IMR-90 (cell line): ENCODE data around the gene CDCP1. TPM values are rescaled to one million over a fixed set of nuclear protein-coding genes. Genes with fewer than 3 reads are reported as not detected.
A peak's percentile ranks its signal among the peaks of the same experiment; 100 is the strongest.

Experiments used
- ATAC-seq: fragments of 200-7000 bp; cut with Tn5 transposase; 2 replicates; pipeline ENCODE4 v1.9.1; 2020; ENCODE audit warnings: low read depth, mild to moderate bottlenecking, moderate library complexity
- BruUV-seq: library from RNA; stranded (reverse); fragments of 400-500 nt; replicated peaks from 2 replicates; lab custom pipeline; 2021; lab: Mats Ljungman, UMichigan
- CTCF ChIA-PET: fragments of 300-600 bp; formaldehyde crosslinking; extraction: SDS; loops from one replicate; lab custom pipeline; 2021; ENCODE audit warnings: antibody characterized with exemption; lab: Yijun Ruan, JAX
- POLR2A ChIA-PET: fragments of 300-600 bp; sonication (Branson Sonifier 250); formaldehyde crosslinking; loops from one replicate; lab custom pipeline; 2022; ENCODE audit warnings: antibody characterized with exemption; ENCODE audit not compliant: unreplicated experiment; lab: Charles Lee
- DNase-seq: peaks from one replicate; pipeline ENCODE4 v3.0.0; 2013
- H2AFZ ChIP-seq: replicated peaks from 2 replicates; pipeline ENCODE3; 2013; ENCODE audit warnings: low read length, mild to moderate bottlenecking; ENCODE audit not compliant: poor library complexity
- H2AK5ac ChIP-seq: 2 replicates; pipeline ENCODE4 v1.6.1; 2013; ENCODE audit warnings: low read depth, low read length, inconsistent platforms
- H2AK9ac ChIP-seq: replicated peaks from 2 replicates; pipeline ENCODE3; 2013; ENCODE audit warnings: mild to moderate bottlenecking, low read depth, low read length, moderate library complexity; ENCODE audit not compliant: poor library complexity
- H2BK120ac ChIP-seq: 2 replicates; pipeline ENCODE4 v1.6.1; 2013; ENCODE audit warnings: low read depth, low read length, inconsistent platforms
- H2BK15ac ChIP-seq: 3 replicates; pipeline ENCODE4 v1.6.1; 2013; ENCODE audit warnings: low read depth, low read length, inconsistent platforms
- H2BK20ac ChIP-seq: 2 replicates; pipeline ENCODE4 v1.6.1; 2013; ENCODE audit warnings: low read depth, mild to moderate bottlenecking, inconsistent platforms, low read length, moderate library complexity
- H2BK5ac ChIP-seq: 2 replicates; pipeline ENCODE4 v1.6.1; 2013; ENCODE audit warnings: mild to moderate bottlenecking, low read depth, low read length, inconsistent platforms; ENCODE audit not compliant: poor library complexity, severe bottlenecking
- H3K14ac ChIP-seq: replicated peaks from 2 replicates; pipeline ENCODE4 v1.6.1; 2013; ENCODE audit warnings: low read depth, low read length, inconsistent platforms
- H3K18ac ChIP-seq: 2 replicates; pipeline ENCODE4 v1.6.1; 2013; ENCODE audit warnings: low read depth, low read length, control low read depth
- H3K23ac ChIP-seq: 2 replicates; pipeline ENCODE4 v1.6.1; 2013; ENCODE audit warnings: low read depth, low read length, inconsistent platforms
- H3K27ac ChIP-seq: 2 replicates; pipeline ENCODE4 v1.5.1; 2013; ENCODE audit warnings: mild to moderate bottlenecking, control low read depth, low read length; ENCODE audit not compliant: insufficient read depth
- H3K27me3 ChIP-seq: 2 replicates; pipeline ENCODE4 v1.6.1; 2013; ENCODE audit warnings: low read length; ENCODE audit not compliant: control insufficient read depth, insufficient read depth
- H3K36me3 ChIP-seq: 2 replicates; pipeline ENCODE4 v1.6.1; 2013; ENCODE audit warnings: low read length, mixed read lengths; ENCODE audit not compliant: control insufficient read depth, insufficient read depth
- H3K4ac ChIP-seq: 2 replicates; pipeline ENCODE4 v1.6.1; 2013; ENCODE audit warnings: low read depth, low read length, inconsistent platforms
- H3K4me1 ChIP-seq: 2 replicates; pipeline ENCODE4 v1.6.1; 2013; ENCODE audit warnings: low read length, mixed read lengths; ENCODE audit not compliant: control insufficient read depth, insufficient read depth
- H3K4me2 ChIP-seq: 2 replicates; pipeline ENCODE4 v1.6.1; 2013; ENCODE audit warnings: low read depth, mild to moderate bottlenecking, control low read depth, low read length, moderate library complexity
- H3K4me3 ChIP-seq: 2 replicates; pipeline ENCODE4 v1.5.1; 2013; ENCODE audit warnings: low read depth, mild to moderate bottlenecking, control low read depth, low read length, moderate library complexity; ENCODE audit not compliant: insufficient read depth
- H3K56ac ChIP-seq: 2 replicates; pipeline ENCODE4 v1.6.1; 2013; ENCODE audit warnings: low read length, inconsistent platforms; ENCODE audit not compliant: insufficient read depth; ENCODE audit errors: extremely low read depth
- H3K79me1 ChIP-seq, 2 experiments: 2 replicates each; pipeline ENCODE4 v1.6.1; 2013; ENCODE audit warnings: low read length in 2 of 2, inconsistent platforms in 1 of 2, low read depth in 1 of 2
- H3K9ac ChIP-seq: 2 replicates; pipeline ENCODE4 v1.6.1; 2013; ENCODE audit warnings: low read depth, low read length, control low read depth
- H3K9me1 ChIP-seq: 2 replicates; pipeline ENCODE4 v1.6.1; 2013; ENCODE audit warnings: low read length, inconsistent platforms; ENCODE audit not compliant: insufficient read depth
- H3K9me3 ChIP-seq: 2 replicates; pipeline ENCODE4 v1.6.1; 2013; ENCODE audit warnings: low read length; ENCODE audit not compliant: control insufficient read depth, insufficient read depth
- H4K20me1 ChIP-seq: 2 replicates; pipeline ENCODE4 v1.6.1; 2013; ENCODE audit warnings: low read length, inconsistent platforms; ENCODE audit not compliant: insufficient read depth
- H4K5ac ChIP-seq: 2 replicates; pipeline ENCODE4 v1.6.1; 2013; ENCODE audit warnings: mild to moderate bottlenecking, low read depth, low read length, control low read depth
- H4K8ac ChIP-seq, 2 experiments: 2 replicates each; pipeline ENCODE4 v1.6.1; 2013; ENCODE audit warnings: low read depth in 2 of 2, low read length in 2 of 2, control low read depth in 1 of 2, inconsistent platforms in 1 of 2
- H4K91ac ChIP-seq: 2 replicates; pipeline ENCODE4 v1.6.1; 2013; ENCODE audit warnings: low read depth, low read length, inconsistent platforms; ENCODE audit not compliant: insufficient read depth
- BHLHE40 ChIP-seq: fragments of 150-350 bp; IDR thresholded peaks from 2 replicates; pipeline ENCODE4 v1.6.1; 2016; ENCODE audit warnings: mild to moderate bottlenecking, low read depth, low read length
- CHD1 ChIP-seq: IDR thresholded peaks from 2 replicates; pipeline ENCODE4 v1.6.1; 2012; ENCODE audit warnings: low read depth, low read length, improper control_type of control experiment
- FOS ChIP-seq: fragments of 150-350 bp; IDR thresholded peaks from 2 replicates; pipeline ENCODE4 v1.6.1; 2016; ENCODE audit warnings: low read depth, low read length
- MAFK ChIP-seq: IDR thresholded peaks from 2 replicates; pipeline ENCODE4 v1.6.1; 2012; ENCODE audit warnings: low read depth, low read length, improper control_type of control experiment
- MXI1 ChIP-seq: IDR thresholded peaks from 2 replicates; pipeline ENCODE4 v1.6.1; 2012; ENCODE audit warnings: low read depth, mild to moderate bottlenecking, low read length, moderate library complexity, borderline replicate concordance
- NFE2L2 ChIP-seq: fragments of 150-350 bp; IDR thresholded peaks from 2 replicates; pipeline ENCODE4 v1.6.1; 2016; ENCODE audit warnings: low read depth, mild to moderate bottlenecking, low read length
- POLR2A ChIP-seq: IDR thresholded peaks from 2 replicates; pipeline ENCODE4 v1.6.1; 2012; ENCODE audit warnings: mild to moderate bottlenecking, low read depth, low read length
- RAD21 ChIP-seq: IDR thresholded peaks from 2 replicates; pipeline ENCODE4 v1.6.1; 2012; ENCODE audit warnings: low read length, improper control_type of control experiment
- RCOR1 ChIP-seq: IDR thresholded peaks from 2 replicates; pipeline ENCODE4 v1.6.1; 2012; ENCODE audit warnings: mild to moderate bottlenecking, low read length, improper control_type of control experiment; ENCODE audit not compliant: insufficient replicate concordance
- RFX5 ChIP-seq: IDR thresholded peaks from 2 replicates; pipeline ENCODE4 v1.8.0; 2012; ENCODE audit warnings: low read depth, mild to moderate bottlenecking, low read length, moderate library complexity
- WGBS, 2 experiments: methylation state at CpG; one replicate each; pipeline versions ENCODE4 v1.1.5 to v1.1.7; 2013; ENCODE audit warnings: missing lambda C conversion rate in 2 of 2; ENCODE audit not compliant: insufficient read length in 1 of 2; ENCODE audit errors: extremely low coverage in 2 of 2; 5-methylcytosine and 5-hydroxymethylcytosine counted together
- dilution Hi-C: fragments of 300-500 bp; cut with HindIII; formaldehyde crosslinking; loops from one replicate; pipeline ENCODE4 v1.14.3; 2018; ENCODE audit warnings: low sequenced_read_pairs; ENCODE audit not compliant: unreplicated experiment
- in situ Hi-C: fragments of 300-500 bp; cut with MboI; formaldehyde crosslinking; loops from 3 replicates; pipeline ENCODE4 v1.14.3; 2019; ENCODE audit warnings: low sequenced_read_pairs, inconsistent platforms, mixed read lengths
- intact Hi-C: fragments of 100-400 bp; cut with micrococcal nuclease; formaldehyde crosslinking; loops from 2 replicates; pipeline ENCODE4 v1.10.0; 2022
- polyA plus RNA-seq, 3 experiments: library from polyadenylated mRNA; depleted of rRNA; stranded (reverse); fragments of >200 nt; gene quantifications; 2 replicates each; pipeline ENCODE4 v1.2.3, GENCODE V29; 2012; ENCODE audit warnings: low replicate concordance in 1 of 3
- total RNA-seq: library from RNA; depleted of rRNA; stranded (reverse); fragments of >200 nt; gene quantifications from 2 replicates; pipeline ENCODE4 v1.2.3, GENCODE V29; 2012
- TF ChIP-seq, protein P1 (sequence below): fragments of 150-350 bp; IDR thresholded peaks from 2 replicates; pipeline ENCODE4 v1.6.1; 2016; ENCODE audit warnings: low read depth, mild to moderate bottlenecking, low read length, moderate library complexity, borderline replicate concordance
- TF ChIP-seq, protein P2 (sequence below): fragments of 150-350 bp; IDR thresholded peaks from 2 replicates; pipeline ENCODE4 v1.6.1; 2017; ENCODE audit warnings: mild to moderate bottlenecking, antibody characterized with exemption, low read length, low read depth
- TF ChIP-seq, protein P3 (sequence below): conservative IDR thresholded peaks from 2 replicates; pipeline ENCODE4 v1.5.1; 2012; ENCODE audit warnings: mild to moderate bottlenecking, low read depth, low read length, improper control_type of control experiment

CDCP1 gene
- total and polyA plus RNA-seq, 2 of the 4 experiments (the other 2 are of a cell fraction), result 2.5 to 3.8 TPM

DNA sequence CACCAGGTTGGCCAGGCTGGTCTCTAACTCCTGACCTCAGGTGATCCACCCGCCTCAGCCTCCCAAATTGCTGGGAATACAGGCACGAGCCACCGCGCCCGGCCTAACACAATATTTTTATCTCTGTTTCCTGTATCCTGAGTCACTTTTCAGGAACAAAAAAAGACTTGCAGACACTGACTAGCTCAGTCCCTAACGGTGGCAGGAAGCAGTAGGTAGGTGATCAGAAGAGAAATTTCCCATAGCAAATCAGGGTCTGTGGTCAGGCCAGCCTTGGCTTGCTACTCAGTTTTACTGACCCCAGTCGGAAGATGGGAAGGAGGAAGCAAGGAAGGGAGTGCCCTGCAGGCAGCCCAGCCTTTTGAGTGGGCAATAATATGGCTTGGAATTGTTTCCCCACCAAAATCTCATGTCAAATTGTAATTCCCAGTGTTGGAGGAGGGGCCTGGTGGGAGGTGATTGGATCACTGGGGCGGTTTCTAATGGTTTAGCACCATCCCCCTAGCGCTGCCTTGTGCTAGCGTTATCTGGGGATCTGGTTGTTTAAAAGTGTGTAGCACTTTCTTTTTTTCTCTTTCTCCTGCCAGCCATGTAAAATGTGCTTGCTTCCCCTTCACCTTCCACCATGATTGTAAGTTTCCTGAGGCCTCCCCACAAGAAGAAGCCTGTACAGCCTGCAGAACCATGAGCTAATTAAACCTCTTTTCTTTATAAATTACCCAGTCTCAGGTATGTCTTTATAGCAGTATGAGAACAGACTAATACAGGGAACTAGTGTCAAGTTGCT, 19.5 kb upstream of the CDCP1 start (continued):
- TF ChIP-seq BHLHE40, result no peak
- no peak for TF ChIP-seq RCOR1

DNA sequence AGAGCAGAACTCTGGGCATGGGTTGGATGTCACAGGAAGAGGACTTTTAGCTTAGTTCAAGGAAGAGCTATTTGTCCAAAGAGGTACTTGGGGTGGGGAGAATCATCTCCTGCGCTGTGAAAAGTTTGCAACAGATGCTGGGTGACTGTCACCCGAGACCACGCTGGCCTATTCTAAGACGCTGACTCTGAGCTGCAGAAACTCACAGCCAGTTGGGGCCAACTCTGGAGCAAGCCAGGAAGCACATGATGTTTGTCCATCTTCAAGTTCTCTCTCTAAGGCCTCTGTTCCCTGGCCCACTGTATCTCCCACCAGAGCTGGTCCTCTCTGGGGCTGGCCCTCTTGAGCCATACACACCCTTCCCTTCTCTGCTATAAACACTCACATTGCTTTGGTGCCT, 17.9 kb upstream of the CDCP1 start:
- H2AFZ ChIP-seq, result no peak overlapping the region
- CTCF ChIA-PET, result no interaction called here
- TF ChIP-seq RFX5 (no peak), RAD21 (no peak), RCOR1 (no peak), MAFK (no peak), MXI1 (no peak), POLR2A (no peak), FOS (no peak), CHD1 (no peak), NFE2L2 (no peak)
- TF ChIP-seq, protein P1, sequence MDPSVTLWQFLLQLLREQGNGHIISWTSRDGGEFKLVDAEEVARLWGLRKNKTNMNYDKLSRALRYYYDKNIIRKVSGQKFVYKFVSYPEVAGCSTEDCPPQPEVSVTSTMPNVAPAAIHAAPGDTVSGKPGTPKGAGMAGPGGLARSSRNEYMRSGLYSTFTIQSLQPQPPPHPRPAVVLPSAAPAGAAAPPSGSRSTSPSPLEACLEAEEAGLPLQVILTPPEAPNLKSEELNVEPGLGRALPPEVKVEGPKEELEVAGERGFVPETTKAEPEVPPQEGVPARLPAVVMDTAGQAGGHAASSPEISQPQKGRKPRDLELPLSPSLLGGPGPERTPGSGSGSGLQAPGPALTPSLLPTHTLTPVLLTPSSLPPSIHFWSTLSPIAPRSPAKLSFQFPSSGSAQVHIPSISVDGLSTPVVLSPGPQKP, result no peak
- TF ChIP-seq, protein P2, sequence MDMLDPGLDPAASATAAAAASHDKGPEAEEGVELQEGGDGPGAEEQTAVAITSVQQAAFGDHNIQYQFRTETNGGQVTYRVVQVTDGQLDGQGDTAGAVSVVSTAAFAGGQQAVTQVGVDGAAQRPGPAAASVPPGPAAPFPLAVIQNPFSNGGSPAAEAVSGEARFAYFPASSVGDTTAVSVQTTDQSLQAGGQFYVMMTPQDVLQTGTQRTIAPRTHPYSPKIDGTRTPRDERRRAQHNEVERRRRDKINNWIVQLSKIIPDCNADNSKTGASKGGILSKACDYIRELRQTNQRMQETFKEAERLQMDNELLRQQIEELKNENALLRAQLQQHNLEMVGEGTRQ, result no peak
- TF ChIP-seq, protein P3, sequence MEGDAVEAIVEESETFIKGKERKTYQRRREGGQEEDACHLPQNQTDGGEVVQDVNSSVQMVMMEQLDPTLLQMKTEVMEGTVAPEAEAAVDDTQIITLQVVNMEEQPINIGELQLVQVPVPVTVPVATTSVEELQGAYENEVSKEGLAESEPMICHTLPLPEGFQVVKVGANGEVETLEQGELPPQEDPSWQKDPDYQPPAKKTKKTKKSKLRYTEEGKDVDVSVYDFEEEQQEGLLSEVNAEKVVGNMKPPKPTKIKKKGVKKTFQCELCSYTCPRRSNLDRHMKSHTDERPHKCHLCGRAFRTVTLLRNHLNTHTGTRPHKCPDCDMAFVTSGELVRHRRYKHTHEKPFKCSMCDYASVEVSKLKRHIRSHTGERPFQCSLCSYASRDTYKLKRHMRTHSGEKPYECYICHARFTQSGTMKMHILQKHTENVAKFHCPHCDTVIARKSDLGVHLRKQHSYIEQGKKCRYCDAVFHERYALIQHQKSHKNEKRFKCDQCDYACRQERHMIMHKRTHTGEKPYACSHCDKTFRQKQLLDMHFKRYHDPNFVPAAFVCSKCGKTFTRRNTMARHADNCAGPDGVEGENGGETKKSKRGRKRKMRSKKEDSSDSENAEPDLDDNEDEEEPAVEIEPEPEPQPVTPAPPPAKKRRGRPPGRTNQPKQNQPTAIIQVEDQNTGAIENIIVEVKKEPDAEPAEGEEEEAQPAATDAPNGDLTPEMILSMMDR, result no peak

More for the DNA sequence above, 17.9 kb upstream of the CDCP1 start:
- Histone ChIP-seq H3K4me1 (peaks cover 12% of the 10 kb centered on the region), H3K4me3 (no peak overlapping the region), H3K36me3 (no peaks in the 10 kb centered on the region), H2AK9ac (no peak overlapping the region), H3K23ac (no peak overlapping the region), H2BK120ac (no peak overlapping the region), H2AK5ac (peak overlapping the region; percentile 8; the same call in 1 of the 2 replicates), H3K4me2 (no peak overlapping the region), H3K9ac (no peak overlapping the region), H3K4ac (0 out of 2 replicates have a peak overlapping the region, but pooled peaks have one; percentile 37), H3K14ac (no peak overlapping the region), H2BK20ac (peak overlapping the region; percentile 11; the same call in 1 of the 2 replicates), H4K20me1 (no peaks in the 10 kb centered on the region), H2BK15ac (peak overlapping the region; percentile 46; the same call in 1 of the 3 replicates), H3K79me1 (no peaks in the 10 kb centered on the region), H4K8ac (no peak overlapping the region), H3K27ac (no peak overlapping the region), H4K5ac (no peak overlapping the region), H3K27me3 (no peaks in the 10 kb centered on the region), H3K18ac (no peak overlapping the region), H3K9me3 (no peaks in the 10 kb centered on the region), H3K56ac (no peak overlapping the region), H4K91ac (no peak overlapping the region), H2BK5ac (no peak overlapping the region), H3K9me1 (peaks cover 9% of the 10 kb centered on the region)
- no TSS peak for BruUV-seq
- POLR2A ChIA-PET, result no interaction called here
- 100% methylated on average over 2 of the region's 4 CpGs; no CpG with 5 or more reads in 1 of the 2 experiments for WGBS, 2 experiments
- DNase-seq, result no peak
- dilution Hi-C loops, result no loop called here
- intact Hi-C loops, result no loop called here
- in situ Hi-C loops, result no loop called here
- no peak for ATAC-seq
